Stimulated activated CD4-positive, alpha-beta T cell treated with anti-CD3 and anti-CD28 coated beads, Interleukin-2, amount 100 ng/mL, for 24 hours (primary cell): ENCODE measurements around the gene FSTL4.

Experiments
- DNase-seq, 2 donors: peaks; one replicate each; pipeline ENCODE4 v3.0.0-alpha.2; 2020

Gene FSTL4

GRCh38 chr5:133361922-133362321 is 250.4 kb downstream of the FSTL4 start:
- no peak for DNase-seq

GRCh38 chr5:133360693-133361472 is 251.5 kb downstream of the FSTL4 start:
- no peak for DNase-seq

- no peak for DNase-seq
Observed at GRCh38 chr5:133359861-133360260, 252.5 kb downstream of the FSTL4 start.

- DNase-seq, result no peak
Observed at GRCh38 chr5:133358271-133358670, 254.1 kb downstream of the FSTL4 start.

- no peak for DNase-seq
Observed at GRCh38 chr5:133357758-133358157, 254.6 kb downstream of the FSTL4 start.

- DNase-seq, result no peak
Observed at GRCh38 chr5:133356984-133357421, 255.3 kb downstream of the FSTL4 start.

- DNase-seq, result no peak
Observed at GRCh38 chr5:133356396-133356983, 255.9 kb downstream of the FSTL4 start.

GRCh38 chr5:133354323-133355185 is 257.8 kb downstream of the FSTL4 start:
- no peak for DNase-seq

- no peak for DNase-seq
Observed at GRCh38 chr5:133353741-133354140, 258.6 kb downstream of the FSTL4 start.

GRCh38 chr5:133348406-133348805 is 263.9 kb downstream of the FSTL4 start:
- no peak for DNase-seq

GRCh38 chr5:133347039-133347438 is 265.3 kb downstream of the FSTL4 start:
- DNase-seq, result no peak

- DNase-seq, result no peak
Observed at GRCh38 chr5:133344266-133344665, 268.1 kb downstream of the FSTL4 start.

GRCh38 chr5:133343196-133343595 is 269.1 kb downstream of the FSTL4 start:
- DNase-seq, result no peak

GRCh38 chr5:133341915-133342710 is 270.2 kb downstream of the FSTL4 start:
- DNase-seq, result no peak

GRCh38 chr5:133341296-133341695 is 271.0 kb downstream of the FSTL4 start:
- no peak for DNase-seq

- DNase-seq, result no peak
Observed at GRCh38 chr5:133340822-133341221, 271.5 kb downstream of the FSTL4 start.

- no peak for DNase-seq
Observed at GRCh38 chr5:133340002-133340755, 272.2 kb downstream of the FSTL4 start.

- no peak for DNase-seq
Observed at GRCh38 chr5:133338504-133339355, 273.6 kb downstream of the FSTL4 start.

GRCh38 chr5:133337795-133338445 is 274.4 kb downstream of the FSTL4 start:
- DNase-seq, result no peak

GRCh38 chr5:133336969-133337410 is 275.4 kb downstream of the FSTL4 start:
- no peak for DNase-seq
